ENCODE measurements around the gene OR1K1.

- TF ChIP-seq CTCF (IDR thresholded peaks at IDR 0.05; ENCODE audit: extremely low read depth in 1 of 2, insufficient read depth in 1 of 2, low read depth in 1 of 2, low read length in 2 of 2) (no peak), EZH2 (IDR thresholded peaks at IDR 0.05; ENCODE audit: borderline replicate concordance, low read depth, low read length, severe bottlenecking) (no peak), MYC (IDR thresholded peaks at IDR 0.05; ENCODE audit: low read depth, low read length) (no peak), POLR2AphosphoS5 (IDR thresholded peaks at IDR 0.05; ENCODE audit: insufficient read depth, low read depth, low read length) (no peak), JUN (IDR thresholded peaks at IDR 0.05; ENCODE audit: borderline replicate concordance, insufficient read depth, insufficient read length, low read depth) (no peak), POLR2A (IDR thresholded peaks at IDR 0.05; ENCODE audit: low read depth, low read length) (no peak), FOS (IDR thresholded peaks at IDR 0.05; ENCODE audit: borderline replicate concordance, insufficient read depth, low read length) (no peak), GATA2 (IDR thresholded peaks at IDR 0.05; ENCODE audit: insufficient read depth, insufficient read length, low read depth, low read length) (no peak), MAX (IDR thresholded peaks at IDR 0.05; ENCODE audit: insufficient read depth, insufficient read length) (no peak)
These were observed at the start of gene OR1K1 for GRCh38 chr9:122800066-122801060.

All from endothelial cell of umbilical vein (primary cell).